ENCODE data around the gene PTPN3. TPM values are rescaled to one million over a fixed set of nuclear protein-coding genes. Genes with fewer than 3 reads are reported as not detected.

PTPN3 gene
- total and polyA plus RNA-seq, 2 experiments from 2014 or later = 0.84 to 2.1 TPM

- Histone ChIP-seq H3K27ac (no peak overlapping the region), H3K27me3 (no peaks in the 10 kb centered on the region), H3K9me3 (ENCODE audit: low read depth) (no peaks in the 10 kb centered on the region)
Observed at GRCh38 chr9:109391176-109391575, 106.9 kb downstream of the PTPN3 start.

GRCh38 chr9:109387856-109388255 is 110.3 kb downstream of the PTPN3 start:
- H3K9me3 ChIP-seq (ENCODE audit: low read depth) = no peaks in the 10 kb centered on the region
- TF ChIP-seq CTCF (IDR thresholded peaks at IDR 0.05; ENCODE audit: low read depth, low read length) = no peak
- no peak overlapping the region for H3K4me3 ChIP-seq
- no peaks in the 10 kb centered on the region for H3K4me1 ChIP-seq (ENCODE audit: low read depth)
- H3K36me3 ChIP-seq = no peaks in the 10 kb centered on the region
- H3K27ac ChIP-seq = no peak overlapping the region
- DNase-seq (ENCODE audit: low read depth in 1 of 2, low spot score in 1 of 2) = no peak
- H3K27me3 ChIP-seq = no peaks in the 10 kb centered on the region

More at GRCh38 chr9:109391176-109391575, 106.9 kb downstream of the PTPN3 start:
- H3K4me3 ChIP-seq = no peak overlapping the region
- H3K36me3 ChIP-seq = no peaks in the 10 kb centered on the region
- DNase-seq (ENCODE audit: low read depth in 1 of 2, low spot score in 1 of 2) = no peak
- no peaks in the 10 kb centered on the region for H3K4me1 ChIP-seq (ENCODE audit: low read depth)
- no peak for TF ChIP-seq CTCF (IDR thresholded peaks at IDR 0.05; ENCODE audit: low read depth, low read length)

- Histone ChIP-seq H3K4me3 (no peak overlapping the region), H3K27ac (no peak overlapping the region), H3K27me3 (no peaks in the 10 kb centered on the region), H3K9me3 (ENCODE audit: low read depth) (no peaks in the 10 kb centered on the region), H3K4me1 (ENCODE audit: low read depth) (no peaks in the 10 kb centered on the region), H3K36me3 (no peaks in the 10 kb centered on the region)
- no peak for DNase-seq (ENCODE audit: low read depth in 1 of 2, low spot score in 1 of 2)
- TF ChIP-seq CTCF (IDR thresholded peaks at IDR 0.05; ENCODE audit: low read depth, low read length) = no peak
Observed at GRCh38 chr9:109387206-109387605, 110.9 kb downstream of the PTPN3 start.

GRCh38 chr9:109385499-109385898 is 112.6 kb downstream of the PTPN3 start:
- H3K4me1 ChIP-seq (ENCODE audit: low read depth) = no peaks in the 10 kb centered on the region
- no peak overlapping the region for H3K27ac ChIP-seq
- H3K4me3 ChIP-seq = no peak overlapping the region
- H3K9me3 ChIP-seq (ENCODE audit: low read depth) = no peaks in the 10 kb centered on the region
- no peaks in the 10 kb centered on the region for H3K36me3 ChIP-seq
- DNase-seq (ENCODE audit: low read depth in 1 of 2, low spot score in 1 of 2) = no peak
- TF ChIP-seq CTCF (IDR thresholded peaks at IDR 0.05; ENCODE audit: low read depth, low read length) = no peak
- no peaks in the 10 kb centered on the region for H3K27me3 ChIP-seq

GRCh38 chr9:109383947-109384346 is 114.2 kb downstream of the PTPN3 start:
- no peaks in the 10 kb centered on the region for H3K27me3 ChIP-seq
- H3K9me3 ChIP-seq (ENCODE audit: low read depth) = no peaks in the 10 kb centered on the region
- H3K27ac ChIP-seq = no peak overlapping the region
- H3K4me3 ChIP-seq = no peak overlapping the region
- peak in 1 of 2 donors; percentile 8 for DNase-seq (ENCODE audit: low read depth in 1 of 2, low spot score in 1 of 2)
- TF ChIP-seq CTCF (IDR thresholded peaks at IDR 0.05; ENCODE audit: low read depth, low read length) = no peak
- H3K4me1 ChIP-seq (ENCODE audit: low read depth) = no peaks in the 10 kb centered on the region
- no peaks in the 10 kb centered on the region for H3K36me3 ChIP-seq

GRCh38 chr9:109383356-109383755 is 114.8 kb downstream of the PTPN3 start:
- Histone ChIP-seq H3K4me3 (no peak overlapping the region), H3K4me1 (ENCODE audit: low read depth) (no peaks in the 10 kb centered on the region), H3K36me3 (no peaks in the 10 kb centered on the region), H3K27ac (no peak overlapping the region), H3K9me3 (ENCODE audit: low read depth) (no peaks in the 10 kb centered on the region), H3K27me3 (no peaks in the 10 kb centered on the region)
- TF ChIP-seq CTCF (IDR thresholded peaks at IDR 0.05; ENCODE audit: low read depth, low read length) = no peak
- DNase-seq (ENCODE audit: low read depth in 1 of 2, low spot score in 1 of 2) = no peak
